Right lobe of liver (tissue), 4 donors: Measurements from ENCODE around the gene KCTD10.

Source experiments
- POLR2A ChIP-seq: fragments of 450-650 bp; IDR thresholded peaks from one replicate; pipeline ENCODE4 v1.6.1; 2017; ENCODE audit warnings: antibody characterized with exemption, mild to moderate bottlenecking
- TF ChIP-seq, protein P1 (sequence below), 4 donors: fragments of 200-600 bp in 3 of 4; fragments of 450-650 bp in 1 of 4; IDR thresholded peaks; one replicate each; pipeline versions ENCODE4 v1.5.1 to v1.8.0; 2016 to 2022; ENCODE audit warnings: antibody characterized with exemption in 4 of 4, mild to moderate bottlenecking in 2 of 4
- donor health status: DM: no; HTN: no; CAD: no.
- donor health status: DM: no; HTN: no; CAD: no.
- donor health status: DM: no; HTN: yes; CAD: no.

GRCh38 chr12:109493938-109494337 is 16.8 kb upstream of the KCTD10 start:
- no peak for TF ChIP-seq POLR2A
- TF ChIP-seq, protein P1, sequence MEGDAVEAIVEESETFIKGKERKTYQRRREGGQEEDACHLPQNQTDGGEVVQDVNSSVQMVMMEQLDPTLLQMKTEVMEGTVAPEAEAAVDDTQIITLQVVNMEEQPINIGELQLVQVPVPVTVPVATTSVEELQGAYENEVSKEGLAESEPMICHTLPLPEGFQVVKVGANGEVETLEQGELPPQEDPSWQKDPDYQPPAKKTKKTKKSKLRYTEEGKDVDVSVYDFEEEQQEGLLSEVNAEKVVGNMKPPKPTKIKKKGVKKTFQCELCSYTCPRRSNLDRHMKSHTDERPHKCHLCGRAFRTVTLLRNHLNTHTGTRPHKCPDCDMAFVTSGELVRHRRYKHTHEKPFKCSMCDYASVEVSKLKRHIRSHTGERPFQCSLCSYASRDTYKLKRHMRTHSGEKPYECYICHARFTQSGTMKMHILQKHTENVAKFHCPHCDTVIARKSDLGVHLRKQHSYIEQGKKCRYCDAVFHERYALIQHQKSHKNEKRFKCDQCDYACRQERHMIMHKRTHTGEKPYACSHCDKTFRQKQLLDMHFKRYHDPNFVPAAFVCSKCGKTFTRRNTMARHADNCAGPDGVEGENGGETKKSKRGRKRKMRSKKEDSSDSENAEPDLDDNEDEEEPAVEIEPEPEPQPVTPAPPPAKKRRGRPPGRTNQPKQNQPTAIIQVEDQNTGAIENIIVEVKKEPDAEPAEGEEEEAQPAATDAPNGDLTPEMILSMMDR (IDR thresholded peaks at IDR 0.05) = no peak
